GM19328 (cell line): ENCODE results near the gene RNASE8.

Source experiments
- ATAC-seq: cut with Tn5 transposase; IDR thresholded peaks from one replicate; pipeline ENCODE4 v1.9.1; 2021; ENCODE audit warnings: mild to moderate bottlenecking, moderate library complexity; ENCODE audit not compliant: unreplicated experiment

The RNASE8 gene

DNA sequence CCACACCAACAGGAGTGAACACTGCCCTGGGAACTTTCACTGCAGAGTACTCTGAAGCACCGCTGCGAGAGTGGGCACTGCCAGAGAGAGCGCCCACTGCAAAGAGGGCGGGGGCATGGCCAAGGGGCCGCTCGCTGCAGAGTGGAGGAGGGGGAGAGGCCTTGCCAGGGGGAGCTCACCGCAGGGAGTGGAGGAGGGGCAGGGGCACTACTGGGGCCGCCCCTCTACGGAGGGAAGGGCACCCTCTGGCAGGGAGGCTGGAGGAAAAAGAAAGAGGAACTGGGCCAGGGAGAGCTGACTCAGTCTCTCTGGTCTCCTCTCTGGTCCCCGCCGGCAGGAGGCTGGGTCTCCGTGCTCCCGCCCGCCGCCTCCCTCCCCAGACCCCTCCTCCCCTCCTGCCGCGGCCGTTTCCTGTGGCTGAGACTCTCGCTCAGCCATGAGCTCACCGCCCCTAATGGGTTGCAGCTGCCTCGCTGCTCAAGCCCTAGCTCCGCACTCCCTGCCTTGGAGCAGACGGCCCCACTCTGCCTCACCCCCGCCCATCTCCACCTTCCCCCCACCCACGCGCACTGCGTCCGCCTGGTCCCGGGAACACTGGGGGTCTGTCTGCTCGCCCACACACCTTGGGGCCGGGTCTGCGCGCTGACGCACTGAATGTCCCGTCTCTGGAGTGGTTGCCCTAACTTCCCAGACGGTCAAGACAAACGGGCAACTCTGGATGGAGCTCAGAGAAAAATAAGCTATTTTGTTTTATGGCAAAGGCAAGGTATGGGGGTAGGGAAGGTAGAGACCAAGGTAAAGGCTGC is 13.8 kb downstream of the RNASE8 start:
- peak; percentile 71 for ATAC-seq

DNA sequence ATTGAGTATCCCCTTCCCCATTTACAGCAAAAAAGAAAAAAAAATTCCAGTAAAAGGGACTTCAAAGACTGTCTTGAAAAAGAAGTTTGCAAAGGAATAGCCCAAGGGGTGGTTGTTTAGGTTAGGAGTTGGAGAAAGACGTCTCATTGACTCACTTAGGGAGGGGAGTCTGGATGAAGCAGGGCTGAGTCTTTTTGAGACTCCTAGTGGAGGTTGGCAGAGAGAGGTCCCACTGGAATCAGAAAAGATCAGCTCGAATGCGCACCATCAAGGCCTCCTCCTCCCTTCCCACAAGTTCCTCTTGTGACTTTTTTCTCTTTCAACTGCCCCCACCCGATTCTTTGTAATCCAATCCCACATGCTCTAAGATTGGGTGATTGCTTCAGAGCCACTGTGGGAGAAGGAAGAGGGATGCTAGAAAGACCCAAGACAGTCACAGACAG is 14.4 kb downstream of the RNASE8 start:
- no peak for ATAC-seq

DNA sequence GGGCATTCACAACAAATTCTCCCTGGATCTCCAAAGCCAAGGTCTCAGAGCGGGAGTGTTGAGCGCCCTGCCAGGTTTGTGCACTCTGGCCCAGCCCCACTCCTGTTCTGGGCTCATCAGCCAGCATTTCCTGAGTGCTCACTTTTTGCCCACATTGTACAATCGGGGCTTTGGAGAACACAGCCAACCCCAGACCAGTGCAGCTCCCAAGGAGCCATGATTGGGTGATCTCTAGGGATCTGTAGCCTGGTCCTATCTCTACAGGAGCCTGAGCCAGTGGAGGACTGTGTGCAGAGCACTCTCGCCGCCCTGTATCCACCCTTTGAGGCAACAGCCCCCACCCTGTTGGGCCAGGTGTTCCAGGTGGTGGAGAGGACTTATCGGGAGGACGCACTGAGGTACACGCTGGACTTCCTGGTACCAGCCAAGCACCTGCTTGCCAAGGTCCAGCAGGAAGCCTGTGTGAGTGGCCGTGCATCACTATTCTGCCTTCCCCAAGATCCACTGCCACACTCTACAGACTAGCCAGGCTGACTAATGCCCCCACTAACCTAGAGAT is 15.2 kb downstream of the RNASE8 start:
- ATAC-seq: no peak

DNA sequence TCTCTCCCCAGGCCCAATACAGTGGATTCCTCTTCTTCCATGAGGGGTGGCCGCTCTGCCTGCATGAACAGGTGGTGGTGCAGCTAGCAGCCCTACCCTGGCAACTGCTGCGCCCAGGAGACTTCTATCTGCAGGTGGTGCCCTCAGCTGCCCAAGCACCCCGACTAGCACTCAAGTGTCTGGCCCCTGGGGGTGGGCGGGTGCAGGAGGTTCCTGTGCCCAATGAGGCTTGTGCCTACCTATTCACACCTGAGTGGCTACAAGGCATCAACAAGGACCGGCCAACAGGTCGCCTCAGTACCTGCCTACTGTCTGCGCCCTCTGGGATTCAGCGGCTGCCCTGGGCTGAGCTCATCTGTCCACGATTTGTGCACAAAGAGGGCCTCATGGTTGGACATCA is 16.3 kb downstream of the RNASE8 start:
- ATAC-seq: no peak

DNA sequence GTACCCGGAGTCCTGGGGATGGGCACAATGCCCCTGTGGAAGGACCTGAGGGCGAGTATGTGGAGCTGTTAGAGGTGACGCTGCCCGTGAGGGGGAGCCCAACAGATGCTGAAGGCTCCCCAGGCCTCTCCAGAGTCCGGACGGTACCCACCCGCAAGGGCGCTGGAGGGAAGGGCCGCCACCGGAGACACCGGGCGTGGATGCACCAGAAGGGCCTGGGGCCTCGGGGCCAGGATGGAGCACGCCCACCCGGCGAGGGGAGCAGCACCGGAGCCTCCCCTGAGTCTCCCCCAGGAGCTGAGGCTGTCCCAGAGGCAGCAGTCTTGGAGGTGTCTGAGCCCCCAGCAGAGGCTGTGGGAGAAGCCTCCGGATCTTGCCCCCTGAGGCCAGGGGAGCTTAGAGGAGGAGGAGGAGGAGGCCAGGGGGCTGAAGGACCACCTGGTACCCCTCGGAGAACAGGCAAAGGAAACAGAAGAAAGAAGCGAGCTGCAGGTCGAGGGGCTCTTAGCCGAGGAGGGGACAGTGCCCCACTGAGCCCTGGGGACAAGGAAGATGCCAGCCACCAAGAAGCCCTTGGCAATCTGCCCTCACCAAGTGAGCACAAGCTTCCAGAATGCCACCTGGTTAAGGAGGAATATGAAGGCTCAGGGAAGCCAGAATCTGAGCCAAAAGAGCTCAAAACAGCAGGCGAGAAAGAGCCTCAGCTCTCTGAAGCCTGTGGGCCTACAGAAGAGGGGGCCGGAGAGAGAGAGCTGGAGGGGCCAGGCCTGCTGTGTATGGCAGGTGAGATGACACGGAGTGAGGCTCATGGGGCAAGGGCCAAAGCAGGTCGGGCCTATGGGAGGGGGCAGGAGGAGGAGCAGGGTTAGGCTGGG is 17.0 kb downstream of the RNASE8 start:
- ATAC-seq: no peak

DNA sequence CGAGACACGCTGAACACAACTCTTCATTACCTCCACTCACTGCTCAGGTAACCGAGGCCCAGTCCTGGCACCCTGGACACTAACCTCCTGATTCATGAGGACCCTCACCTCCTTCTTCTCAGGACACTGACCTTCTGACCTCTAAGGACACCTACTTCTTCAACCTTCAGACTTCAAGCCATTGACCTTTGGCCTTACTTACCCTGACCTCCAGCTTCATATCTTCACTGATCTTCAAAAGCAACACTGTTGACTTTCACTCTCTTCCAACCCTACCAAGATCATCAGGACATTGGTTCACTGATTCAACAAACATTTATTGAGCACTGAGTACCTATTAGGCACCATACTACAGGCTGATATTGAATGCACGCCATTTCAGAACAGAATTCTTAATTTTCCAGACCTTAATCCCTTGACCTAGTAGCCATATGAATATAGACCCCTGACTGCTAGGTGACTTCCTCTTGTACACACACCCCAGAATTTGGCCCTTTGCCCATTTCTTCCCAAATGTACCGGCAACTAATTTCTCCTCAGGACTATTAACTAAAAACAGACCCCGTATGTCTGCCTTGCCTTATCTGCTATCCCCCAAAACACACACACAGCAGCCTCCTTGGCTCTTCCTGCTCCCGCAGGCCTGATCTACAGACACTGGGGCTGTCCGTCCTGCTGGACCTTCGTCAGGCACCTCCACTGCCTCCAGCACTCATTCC is 18.3 kb downstream of the RNASE8 start:
- no peak for ATAC-seq

DNA sequence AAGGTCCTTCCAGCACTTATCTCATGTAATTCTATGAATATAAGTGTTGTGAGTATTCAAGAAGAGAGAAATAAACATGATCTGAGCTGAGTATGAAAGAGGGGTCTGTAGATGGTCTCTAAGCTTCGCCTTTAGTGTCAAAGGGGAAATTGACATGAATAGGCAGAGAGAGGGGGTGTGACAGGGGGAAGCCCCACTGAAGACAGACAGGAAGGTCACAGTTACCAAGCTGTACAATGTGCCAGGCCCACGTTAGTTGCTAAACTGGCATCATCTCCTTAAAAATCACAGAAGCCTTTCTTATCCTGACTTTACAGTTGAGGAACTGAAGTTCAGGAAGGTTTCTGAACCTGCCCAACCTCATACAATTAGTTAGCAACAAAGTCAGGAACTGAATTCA is 20.1 kb downstream of the RNASE8 start:
- ATAC-seq: no peak

DNA sequence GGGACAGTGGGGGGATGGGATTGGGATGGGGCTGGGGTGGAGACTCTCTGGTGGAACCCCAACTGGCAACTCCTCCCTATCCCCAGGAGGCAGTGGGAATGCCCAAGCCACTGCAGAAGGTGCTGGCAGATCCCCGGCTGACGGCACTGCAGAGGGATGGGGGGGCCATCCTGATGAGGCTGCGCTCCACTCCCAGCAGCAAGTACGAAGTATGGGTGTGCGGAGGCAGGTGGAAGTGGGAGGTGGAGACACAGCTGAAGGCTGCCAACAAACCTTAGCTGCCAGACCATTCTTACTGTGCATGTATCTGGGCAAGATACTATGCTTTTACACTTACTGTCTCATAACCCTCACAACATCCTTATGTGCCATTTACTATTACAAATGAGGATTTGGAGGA is 20.7 kb downstream of the RNASE8 start:
- no peak for ATAC-seq

DNA sequence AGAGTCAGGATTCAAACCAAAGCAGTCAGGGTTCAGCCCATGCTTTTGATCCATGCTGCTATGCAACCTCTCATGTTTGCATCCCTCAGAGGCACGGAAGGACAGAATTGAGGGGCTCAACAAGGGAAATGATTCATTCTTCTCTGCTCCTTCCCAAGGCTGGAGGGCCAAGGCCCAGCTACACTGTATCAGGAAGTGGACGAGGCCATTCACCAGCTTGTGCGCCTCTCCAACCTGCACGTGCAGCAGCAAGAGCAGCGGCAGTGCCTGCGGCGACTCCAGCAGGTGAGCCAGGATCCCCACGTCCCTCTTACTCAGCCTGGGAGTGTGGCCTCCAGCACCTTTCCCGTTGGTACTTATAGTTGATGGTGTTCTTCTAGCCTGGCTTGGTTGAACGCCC is 21.1 kb downstream of the RNASE8 start:
- no peak for ATAC-seq

DNA sequence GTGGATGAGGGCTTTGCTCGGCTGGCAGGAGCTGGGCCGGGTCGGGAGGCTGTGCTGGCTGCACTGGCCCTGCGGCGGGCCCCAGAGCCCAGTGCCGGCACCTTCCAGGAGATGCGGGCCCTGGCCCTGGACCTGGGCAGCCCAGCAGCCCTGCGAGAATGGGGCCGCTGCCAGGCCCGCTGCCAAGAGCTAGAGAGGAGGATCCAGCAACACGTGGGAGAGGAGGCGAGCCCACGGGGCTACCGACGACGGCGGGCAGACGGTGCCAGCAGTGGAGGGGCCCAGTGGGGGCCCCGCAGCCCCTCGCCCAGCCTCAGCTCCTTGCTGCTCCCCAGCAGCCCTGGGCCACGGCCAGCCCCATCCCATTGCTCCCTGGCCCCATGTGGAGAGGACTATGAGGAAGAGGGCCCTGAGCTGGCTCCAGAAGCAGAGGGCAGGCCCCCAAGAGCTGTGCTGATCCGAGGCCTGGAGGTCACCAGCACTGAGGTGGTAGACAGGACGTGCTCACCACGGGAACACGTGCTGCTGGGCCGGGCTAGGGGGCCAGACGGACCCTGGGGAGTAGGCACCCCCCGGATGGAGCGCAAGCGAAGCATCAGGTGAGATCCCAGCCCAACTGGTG is 24.0 kb downstream of the RNASE8 start:
- no peak for ATAC-seq

DNA sequence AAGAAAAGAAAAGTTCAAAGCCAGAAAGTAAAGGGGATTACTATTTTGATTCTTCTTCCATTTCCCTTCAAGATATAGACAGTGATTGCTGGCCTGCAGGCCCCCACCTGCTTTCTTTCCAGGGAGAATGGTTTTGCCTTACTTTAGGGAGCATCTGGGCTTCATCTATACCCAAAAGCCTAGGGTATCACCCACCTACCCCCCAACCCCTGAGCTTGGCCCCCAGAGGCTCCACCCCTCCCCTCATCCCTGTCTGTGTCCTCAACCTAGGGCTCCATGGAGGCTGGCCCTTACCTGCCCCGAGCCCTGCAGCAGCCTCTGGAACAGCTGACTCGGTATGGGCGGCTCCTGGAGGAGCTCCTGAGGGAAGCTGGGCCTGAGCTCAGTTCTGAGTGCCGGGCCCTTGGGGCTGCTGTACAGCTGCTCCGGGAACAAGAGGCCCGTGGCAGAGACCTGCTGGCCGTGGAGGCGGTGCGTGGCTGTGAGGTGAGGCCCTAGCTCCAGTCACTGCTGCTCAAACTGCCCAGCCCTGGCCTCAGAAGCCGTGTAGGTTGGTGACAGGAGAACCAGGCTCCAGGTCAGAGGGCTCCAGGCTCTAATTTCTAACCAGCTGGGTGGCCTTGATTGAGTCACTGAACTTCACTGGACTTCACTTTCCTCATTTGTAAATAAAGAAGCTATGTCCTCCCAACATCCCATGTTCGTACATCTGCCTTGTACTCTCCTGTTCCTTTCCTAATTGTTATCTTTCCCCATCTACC is 26.1 kb downstream of the RNASE8 start:
- ATAC-seq: no peak

DNA sequence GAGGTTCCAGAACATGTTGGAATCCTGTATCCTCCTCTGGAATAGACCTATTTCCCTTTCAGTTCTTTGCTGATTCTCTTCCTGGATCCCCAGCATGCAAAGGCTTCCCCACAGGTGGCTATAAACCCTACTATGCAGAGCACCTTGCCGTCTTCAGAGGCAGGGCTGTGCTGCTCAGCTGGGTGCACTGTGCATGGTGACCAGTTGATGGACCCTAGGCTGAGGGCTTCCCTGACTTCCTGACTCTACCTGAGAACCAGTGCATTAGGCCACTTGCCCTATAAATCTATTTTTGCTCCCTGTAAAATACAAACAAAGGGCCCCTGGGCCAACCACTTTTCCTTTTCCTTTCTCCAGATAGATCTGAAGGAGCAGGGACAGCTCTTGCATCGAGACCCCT is 26.8 kb downstream of the RNASE8 start:
- no peak for ATAC-seq

DNA sequence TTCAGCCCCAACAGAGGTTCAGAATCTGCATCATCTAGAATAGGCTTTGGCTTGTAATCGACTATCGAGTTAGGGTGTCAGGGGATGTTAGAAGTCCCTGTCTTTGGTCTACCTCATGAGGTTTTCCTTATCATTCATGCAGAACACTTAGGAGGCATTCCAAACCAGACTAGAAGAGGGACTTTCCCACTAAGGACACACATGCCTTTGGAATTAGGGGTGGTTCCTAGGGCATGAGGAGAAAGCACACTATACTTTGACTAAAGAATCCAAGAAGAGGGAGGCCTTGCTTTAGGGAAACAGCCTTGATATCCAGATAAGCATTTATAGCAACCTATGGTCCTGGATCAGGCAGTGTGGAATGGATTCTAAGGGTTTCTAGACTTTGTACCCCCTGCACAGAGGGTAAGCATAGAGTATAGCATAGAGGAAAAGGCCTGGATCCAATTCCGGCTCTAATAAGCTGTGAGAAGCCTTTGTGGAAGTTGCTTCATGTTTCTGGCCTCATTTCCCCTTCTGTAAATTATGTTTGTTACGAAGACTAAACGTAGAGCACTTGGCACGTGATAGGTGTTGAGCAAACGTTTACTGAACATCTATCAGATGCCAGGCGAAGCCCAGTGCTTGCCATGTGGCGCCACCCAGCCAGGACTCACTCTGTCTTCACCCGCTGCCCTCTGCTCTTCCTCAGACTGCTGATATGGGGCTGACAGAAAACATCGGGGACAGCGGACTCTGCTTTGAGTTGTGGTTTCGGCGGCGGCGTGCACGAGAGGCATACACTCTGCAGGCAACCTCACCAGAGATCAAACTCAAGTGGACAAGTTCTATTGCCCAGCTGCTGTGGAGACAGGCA is 27.6 kb downstream of the RNASE8 start:
- ATAC-seq: no peak

DNA sequence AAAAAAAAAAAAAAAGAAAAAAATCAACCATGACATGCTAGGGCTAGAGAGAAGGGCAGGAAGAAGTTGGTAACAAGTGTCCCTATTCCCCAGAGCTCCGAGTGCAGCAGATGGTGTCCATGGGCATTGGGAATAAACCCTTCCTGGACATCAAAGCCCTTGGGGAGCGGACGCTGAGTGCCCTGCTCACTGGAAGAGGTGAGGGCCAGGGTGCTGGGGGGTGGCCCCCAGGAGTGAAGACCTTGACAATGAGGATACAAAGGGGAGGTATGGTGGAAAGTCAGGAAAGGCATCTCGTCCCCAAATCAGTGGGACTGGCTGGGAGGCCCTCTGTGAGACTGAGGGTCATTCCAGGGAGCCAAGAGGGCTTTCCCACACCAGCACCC is 29.3 kb downstream of the RNASE8 start:
- no peak for ATAC-seq

DNA sequence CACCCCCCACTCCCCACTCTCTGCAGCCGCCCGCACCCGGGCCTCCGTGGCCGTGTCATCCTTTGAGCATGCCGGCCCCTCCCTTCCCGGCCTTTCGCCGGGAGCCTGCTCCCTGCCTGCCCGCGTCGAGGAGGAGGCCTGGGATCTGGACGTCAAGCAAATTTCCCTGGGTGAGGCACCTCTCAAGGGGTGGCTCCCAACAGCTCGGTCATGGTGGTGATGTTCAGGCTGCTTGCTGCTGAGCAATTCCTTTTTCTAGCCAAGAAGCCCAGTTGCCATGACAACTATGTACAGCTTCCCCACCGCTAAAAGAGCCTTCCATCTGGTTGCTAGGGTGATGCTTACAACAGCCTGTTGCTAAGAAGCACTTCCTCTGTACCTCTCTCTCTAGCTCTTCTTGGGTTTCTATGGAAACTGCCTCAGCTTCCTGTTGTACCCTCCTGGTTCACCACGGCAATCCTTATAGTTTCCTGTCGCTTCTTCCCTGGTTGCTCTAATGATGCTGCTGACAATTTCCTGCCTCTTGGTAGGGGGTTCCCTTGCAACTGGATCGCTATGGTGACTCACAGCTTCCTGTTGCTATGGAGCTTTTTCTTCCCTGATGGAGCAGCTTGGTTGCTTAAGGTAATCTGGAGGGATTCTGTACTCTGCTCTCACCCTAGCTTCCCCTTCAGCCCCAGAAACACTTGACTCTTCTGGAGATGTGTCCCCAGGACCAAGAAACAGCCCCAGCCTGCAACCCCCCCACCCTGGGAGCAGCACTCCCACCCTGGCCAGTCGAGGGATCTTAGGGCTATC is 29.9 kb downstream of the RNASE8 start:
- ATAC-seq: peak; percentile 61

DNA sequence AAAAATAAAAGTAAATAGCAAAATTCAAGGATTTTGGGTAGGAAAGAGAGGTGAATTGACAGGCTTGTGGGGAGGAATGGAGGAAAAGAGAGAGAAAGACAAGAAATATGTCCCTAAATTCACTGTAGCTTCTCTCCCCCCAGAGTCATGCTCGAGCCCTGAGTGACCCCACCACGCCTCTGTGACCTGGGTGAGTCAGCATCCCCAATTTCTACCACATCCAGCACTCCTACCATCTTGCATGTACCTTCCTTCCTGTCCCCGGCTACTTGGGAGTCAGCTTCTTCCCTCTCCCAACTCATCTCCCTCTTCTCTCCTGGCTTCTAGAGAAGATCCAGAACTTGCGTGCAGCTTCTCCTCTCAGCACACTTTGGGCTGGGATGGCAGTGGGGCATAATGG is 31.1 kb downstream of the RNASE8 start:
- no peak for ATAC-seq

DNA sequence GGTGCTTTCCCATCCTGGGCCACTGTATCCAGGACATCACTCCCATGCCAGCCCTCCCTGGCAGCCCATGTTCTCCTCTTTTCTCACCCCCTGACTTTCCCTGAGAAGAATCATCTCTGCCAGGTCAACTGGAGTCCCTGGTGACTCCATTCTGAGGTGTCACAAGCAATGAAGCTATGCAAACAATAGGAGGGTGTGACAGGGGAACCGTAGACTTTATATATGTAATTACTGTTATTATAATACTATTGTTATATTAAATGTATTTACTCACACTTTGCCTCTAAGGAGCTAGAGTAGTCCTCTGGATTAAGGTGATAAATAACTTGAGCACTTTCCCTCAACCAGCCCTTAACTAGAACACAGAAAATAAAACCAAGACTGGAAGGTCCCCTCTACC is 31.6 kb downstream of the RNASE8 start:
- ATAC-seq: no peak

DNA sequence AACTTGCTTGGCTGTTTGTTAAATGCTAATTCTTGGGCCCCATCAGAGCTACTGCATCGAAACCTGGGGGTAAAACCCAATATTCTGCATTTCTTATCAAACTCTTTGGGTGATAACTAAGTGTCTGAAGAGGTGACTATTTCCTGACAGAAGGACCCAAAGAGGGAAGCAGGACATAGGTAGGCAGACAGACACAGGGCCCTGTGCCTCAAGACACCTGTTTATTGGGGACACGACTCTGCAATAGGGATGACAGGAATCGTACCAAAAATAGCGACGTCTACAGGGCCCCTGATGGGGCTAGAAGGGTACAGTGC is 32.2 kb downstream of the RNASE8 start:
- ATAC-seq: no peak
